Caki2 (cell line): ENCODE results near the gene HOXD3. TPM values are rescaled to one million over a fixed set of nuclear protein-coding genes. Genes with fewer than 3 reads are reported as not detected.

ENCODE experiments used
- DNase-seq: peaks from one replicate; pipeline ENCODE4 v3.0.0-alpha.2; 2015; ENCODE audit warnings: low read depth
- in situ Hi-C: cut with HindIII; loops from 2 replicates; pipeline ENCODE4 v1.10.0; 2016; ENCODE audit warnings: low sequenced_read_pairs, low pct_unique_long_range_greater_than_20kb, mixed read lengths
- total RNA-seq: library from RNA; depleted of rRNA; stranded (reverse); fragments of >200 nt; shearing (Covaris generic); gene quantifications from 2 replicates; pipeline ENCODE4 v1.2.3, GENCODE V29; 2014; ENCODE audit warnings: low replicate concordance

The HOXD3 gene
- total RNA-seq, 1 experiment from 2014 or later: 7.5 TPM

DNA sequence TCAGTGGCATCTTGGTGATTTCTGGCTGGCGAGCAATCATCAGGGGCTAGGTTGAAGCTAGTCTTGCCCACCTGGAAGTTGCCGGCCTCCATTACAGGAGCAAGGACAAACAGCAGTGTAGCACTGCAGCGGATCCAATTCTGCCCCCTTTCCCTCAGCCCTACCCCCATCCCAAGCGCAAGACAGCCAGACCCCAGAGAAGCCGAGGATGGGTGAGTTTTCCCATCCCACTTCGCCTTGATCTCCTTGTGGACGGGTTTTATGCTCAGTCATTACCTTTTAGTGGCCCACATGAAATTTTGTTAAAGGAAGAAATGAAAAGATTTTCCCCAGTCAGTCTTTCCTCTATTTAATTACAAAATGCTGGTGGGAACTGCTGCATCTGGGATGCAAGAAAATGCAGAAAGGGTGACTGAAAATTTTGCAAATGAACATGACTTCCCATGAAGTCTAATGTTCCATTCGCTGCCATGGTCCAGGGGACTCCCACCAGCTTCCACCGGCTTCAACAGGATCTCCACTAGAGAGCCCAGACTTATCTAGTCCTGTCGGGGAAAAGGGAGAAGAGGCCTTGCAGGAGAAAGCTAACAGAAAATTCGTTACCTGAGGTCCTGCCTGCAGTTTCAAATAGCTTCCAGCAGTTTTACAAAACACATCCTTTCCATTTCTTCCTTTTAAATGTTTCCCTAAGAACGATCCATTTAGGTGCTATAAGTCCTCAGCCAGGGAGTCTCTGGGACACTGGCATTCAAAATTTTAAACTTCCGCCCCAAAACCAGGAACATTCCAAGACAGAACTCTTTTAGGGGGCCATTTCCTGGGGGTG is 36.5 kb upstream of the HOXD3 start:
- in situ Hi-C loops: no loop called here
- DNase-seq: no peak

DNA sequence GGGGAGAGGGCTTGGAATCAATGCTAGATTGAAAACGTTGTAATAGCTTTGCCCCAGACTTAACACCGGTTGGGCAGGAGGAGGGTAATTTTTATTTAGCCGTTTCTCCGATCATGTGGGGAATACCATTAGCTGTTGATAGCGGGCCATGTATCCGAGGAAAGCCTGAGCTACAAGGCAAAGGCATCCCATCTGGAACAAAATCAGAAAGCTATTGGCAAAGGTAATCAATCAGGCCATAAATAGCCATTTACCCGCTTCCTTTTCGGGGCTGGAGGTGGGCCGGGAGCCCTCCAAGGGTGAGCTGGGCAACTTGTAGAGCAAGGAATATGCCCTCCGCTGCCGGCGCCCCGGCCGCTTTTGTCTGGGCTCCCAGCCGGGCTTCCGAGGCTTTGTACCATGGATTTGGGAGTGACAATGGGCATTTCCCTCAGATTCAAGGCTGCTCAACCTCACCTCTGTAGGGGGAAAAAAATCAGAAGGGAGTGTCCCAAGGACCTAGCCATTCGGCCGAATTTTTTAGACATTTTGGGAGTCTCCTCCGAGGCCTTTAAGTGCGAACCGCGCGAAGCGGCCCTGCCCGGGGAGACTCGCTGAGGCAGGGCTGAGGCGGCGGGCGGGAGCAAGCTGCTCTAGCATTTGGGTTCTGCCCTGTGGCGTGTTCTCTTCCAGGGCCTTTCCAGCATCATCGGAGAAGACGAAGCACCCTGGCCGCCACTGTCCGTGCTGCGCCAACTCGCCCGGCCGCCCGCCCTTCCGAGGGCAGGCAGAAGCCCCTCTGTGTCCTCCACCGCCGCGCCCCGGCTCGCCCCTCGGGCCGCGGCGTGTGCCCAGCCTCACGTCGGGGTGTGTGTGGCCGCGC is 35.7 kb upstream of the HOXD3 start:
- in situ Hi-C loops: no loop called here

DNA sequence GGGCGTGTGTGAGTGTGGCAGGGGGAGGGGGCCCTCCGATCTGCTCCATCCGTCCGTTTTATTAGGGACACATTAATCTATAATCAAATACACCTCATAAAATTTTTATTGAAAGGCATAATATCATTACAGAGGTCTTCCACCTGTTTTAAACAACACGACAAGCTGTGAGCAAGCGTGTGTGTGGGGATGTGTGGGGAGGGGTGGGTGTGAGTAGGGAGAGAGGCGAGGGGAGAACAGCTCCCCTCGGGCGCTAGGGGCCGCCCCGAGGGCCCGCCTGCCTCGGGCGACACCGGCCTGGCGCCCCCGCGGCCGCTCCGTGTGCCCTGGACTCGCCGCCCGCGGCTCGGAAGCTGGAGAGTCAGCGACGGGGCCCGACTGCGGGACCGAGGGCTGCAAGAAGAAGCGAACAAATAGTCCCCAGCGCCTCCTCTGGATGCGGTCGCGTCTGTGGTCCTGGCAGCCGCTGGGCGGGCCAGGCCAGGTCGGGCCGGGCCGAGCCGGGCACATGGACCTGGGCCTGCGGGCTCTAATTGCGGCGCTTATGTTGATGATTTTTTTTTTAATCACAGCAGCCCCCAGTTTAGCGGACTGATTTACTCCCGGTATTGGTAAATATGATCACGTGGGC is 34.9 kb upstream of the HOXD3 start:
- DNase-seq: peak; percentile 83
- in situ Hi-C loops: no loop called here

More for the DNA sequence above, 35.7 kb upstream of the HOXD3 start:
- DNase-seq: no peak

GRCh38 chr2:176122683-176123410 is 34.3 kb upstream of the HOXD3 start, which contains the start of gene HOXD9:
HOXD9 (plus strand) TSS chr2:176122719; CDS start chr2:176122769, 50 bp downstream.
- in situ Hi-C loops: no loop called here
- peak; percentile 87 for DNase-seq

- in situ Hi-C loops: no loop called here
- no peak for DNase-seq
These were observed 33.5 kb upstream of the HOXD3 start for GRCh38 chr2:176123411-176124109.

DNA sequence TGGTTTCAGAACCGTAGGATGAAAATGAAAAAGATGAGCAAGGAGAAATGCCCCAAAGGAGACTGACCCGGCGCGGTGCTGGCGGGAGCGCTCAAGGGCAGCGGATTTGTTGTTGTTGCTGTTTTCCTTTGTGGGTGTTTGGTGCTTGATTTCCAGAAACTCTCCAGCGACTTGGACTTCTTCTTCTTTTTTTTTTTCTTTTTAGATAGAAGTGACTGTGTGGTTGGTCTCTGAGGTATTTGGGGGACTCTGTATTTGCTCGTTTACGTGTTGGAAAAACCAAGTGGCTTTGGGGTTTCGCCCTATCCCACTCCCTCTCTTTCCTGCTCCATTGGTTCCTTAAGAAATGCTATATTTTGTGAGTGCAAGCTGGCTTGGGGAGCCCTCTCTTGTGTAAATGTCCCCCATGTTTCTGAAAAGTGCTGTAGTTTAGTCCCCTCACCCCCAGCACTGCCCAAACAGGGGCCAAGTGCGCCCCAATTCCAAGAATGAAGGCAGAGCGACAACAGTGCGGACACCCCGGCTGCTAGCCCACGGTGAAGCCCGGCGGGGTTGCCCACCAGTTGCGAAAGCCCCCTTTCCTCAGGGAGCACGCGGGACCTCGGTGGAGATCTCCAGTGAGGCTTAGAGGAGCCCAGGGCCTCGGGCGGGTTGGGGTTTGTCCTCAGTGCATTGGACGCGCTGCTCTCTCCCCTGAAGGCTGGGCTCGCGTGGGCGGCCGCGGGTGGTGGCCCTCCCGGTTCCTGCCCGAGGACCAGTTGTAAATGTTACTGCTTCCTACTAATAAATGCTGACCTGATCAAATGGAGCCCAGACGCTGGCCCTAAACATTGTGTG is 32.8 kb upstream of the HOXD3 start:
- in situ Hi-C loops: no loop called here
- no peak for DNase-seq

DNA sequence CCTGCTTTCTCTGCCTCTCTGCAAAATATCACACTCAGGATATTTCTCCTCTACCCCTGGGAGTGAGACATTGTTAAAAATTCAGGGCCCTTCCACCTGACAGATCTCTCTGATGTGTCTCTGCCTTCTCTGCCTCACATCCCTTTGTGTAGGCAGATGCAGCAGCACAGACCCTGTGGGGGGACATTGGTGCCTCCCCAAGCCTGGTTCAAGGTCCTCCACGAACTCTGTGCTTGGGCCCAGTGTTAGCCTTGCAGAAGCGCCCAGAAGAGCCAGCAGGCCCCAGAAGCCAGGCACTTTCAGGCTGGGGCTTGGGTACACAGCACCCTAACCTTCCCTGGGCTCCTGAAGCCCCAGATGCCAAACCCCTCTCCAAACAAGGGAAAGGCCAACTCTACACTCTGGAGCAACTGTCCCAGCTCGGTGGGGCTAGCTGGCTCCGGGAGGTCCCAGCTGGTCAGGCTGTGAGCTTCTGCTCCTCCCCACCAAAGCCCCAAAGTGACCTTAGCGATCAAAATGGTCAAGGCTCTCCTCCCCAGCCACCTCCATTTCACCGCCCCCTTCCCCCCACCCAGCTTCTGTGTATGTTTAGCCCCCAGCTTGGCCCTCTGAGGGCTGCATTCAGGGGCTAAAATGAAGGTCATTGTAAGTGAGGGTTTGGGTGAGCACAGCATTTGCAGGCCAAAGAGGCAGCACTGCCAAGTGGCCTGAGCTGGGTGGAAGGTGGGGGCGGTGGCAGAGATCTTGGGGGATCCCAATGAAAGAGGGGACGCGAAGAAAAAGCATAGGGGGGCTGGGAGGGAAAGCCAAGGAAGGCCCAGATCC is 31.9 kb upstream of the HOXD3 start:
- DNase-seq: no peak
- in situ Hi-C loops: no loop called here

- in situ Hi-C loops: no loop called here
- no peak for DNase-seq
These were observed 31.4 kb upstream of the HOXD3 start for GRCh38 chr2:176125772-176126054.

DNA sequence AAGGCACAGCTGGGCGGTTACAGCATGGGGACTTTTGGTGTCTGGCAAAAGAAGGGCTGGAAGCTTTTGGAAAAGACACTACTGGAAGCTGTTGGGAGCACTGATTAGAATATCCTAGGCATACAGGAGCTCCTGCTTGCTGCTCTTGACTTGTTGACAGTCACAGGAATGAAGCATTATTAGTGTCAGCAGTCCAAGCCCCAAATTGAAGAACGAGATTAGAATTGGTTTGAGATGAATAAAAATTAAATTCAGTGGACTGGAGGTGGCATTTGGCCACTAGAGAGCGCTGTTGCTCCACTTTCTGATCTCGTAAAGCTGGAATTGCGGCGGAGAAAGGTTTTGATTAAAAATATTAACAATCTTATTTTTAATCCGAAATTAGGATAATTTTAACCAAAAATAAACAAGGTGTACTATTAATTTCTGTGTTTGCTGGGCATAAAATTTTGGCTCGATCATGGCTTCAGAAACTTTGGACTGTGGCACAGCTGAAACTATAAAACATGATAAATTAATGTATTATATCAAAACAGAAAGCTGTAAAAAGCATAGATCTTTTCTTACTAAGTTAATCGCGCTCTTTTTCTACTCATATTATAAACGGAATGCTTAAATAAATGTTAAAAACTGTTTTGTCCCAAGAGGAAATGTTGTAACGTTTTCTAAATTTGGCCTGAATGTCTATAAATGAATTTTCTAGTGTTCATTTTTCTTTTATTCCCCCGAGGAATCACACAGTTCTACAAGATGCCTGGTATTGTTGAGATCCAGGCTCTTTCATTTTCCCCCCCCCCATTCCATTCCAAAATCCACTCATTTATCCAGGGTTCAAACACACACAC is 30.0 kb upstream of the HOXD3 start:
- DNase-seq: no peak
- in situ Hi-C loops: no loop called here

DNA sequence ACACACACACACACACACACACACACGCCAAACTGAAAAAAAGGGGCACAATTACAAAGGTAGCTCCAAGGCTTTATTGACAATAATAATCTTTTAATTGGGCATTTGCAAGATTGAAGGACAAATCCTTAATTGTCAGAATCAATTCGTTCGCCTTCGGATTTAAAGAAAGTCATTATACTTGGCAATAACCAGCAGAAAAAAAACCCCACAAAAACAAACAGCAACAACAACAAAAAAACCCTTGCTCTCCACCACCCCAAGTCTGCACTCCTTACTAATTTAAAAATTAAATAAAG is 29.4 kb upstream of the HOXD3 start:
- in situ Hi-C loops: no loop called here
- no peak for DNase-seq

GRCh38 chr2:176128172-176128981 is 28.7 kb upstream of the HOXD3 start:
- in situ Hi-C loops: no loop called here
- DNase-seq: no peak

DNA sequence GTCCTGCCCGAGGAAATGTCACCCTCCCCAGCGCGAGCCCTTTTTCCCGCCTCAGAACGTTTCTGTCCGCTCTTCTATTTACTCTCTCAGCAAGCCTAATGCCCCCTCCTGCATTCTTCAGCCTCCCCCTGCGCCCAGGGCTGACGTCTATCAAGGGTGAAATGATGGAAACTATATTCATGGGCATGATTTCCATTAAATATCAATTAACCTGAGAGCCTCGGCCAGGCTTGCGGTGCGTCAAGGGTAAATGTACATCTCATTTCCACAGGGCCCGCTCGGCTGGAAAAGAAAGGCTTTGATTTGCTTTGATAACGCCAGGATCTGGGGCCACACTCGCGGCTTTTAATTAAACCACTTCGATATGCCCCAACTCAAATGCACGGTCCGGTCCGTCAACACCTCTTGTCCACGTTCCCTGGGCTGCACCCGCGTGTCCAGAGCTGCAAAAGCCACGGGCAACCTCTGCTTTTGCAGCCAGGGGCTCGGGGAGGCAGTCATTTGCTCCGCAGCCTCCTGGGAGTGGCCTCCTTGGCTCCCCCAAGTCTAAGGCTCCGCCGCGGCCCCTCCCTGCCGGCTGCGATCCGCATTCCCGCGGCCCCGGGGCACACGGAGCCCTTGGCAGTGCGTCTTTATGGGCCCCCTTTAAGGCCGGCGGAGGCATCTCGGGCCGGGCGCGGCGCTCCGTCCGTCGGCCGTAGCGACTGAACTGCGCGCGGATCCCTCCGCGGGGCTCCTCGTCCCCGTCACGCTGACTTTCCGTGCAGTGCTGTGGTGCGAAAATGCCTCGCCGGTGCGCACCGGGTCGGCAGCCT is 27.9 kb upstream of the HOXD3 start, which contains the start of gene HOXD8:
Gene HOXD8 (plus strand): TSS at position 724 of the 815 bp plus-strand sequence. CDS start 662 bp downstream, outside the sequence.
- peak; percentile 77 for DNase-seq
- in situ Hi-C loops: no loop called here

DNA sequence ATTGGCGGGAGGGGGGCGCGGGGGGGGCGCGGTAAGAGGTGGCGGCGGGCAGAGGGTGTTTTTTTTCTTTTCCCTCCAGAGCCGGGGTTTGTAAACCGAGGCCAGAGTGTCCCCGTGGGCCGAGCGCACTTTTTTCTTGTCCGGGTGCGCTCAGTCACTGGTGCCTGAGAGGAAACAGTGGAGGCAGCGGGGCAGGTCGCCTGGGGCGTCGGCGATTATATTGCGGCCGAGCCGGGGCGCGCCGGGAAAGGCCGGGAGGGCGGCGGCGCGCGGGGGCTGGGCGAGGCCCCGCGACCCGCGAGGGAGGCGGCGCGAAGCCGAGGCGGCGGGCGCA is 27.3 kb upstream of the HOXD3 start:
- in situ Hi-C loops: no loop called here
- DNase-seq: no peak
